Esophagus (tissue), 2 donors: Measurements from ENCODE around the gene DRC7. TPM values are rescaled to one million over a fixed set of nuclear protein-coding genes. Genes with fewer than 3 reads are reported as not detected.

Experiments used
- H3K27ac ChIP-seq, 2 donors: one replicate each; pipeline ENCODE4 v1.5.1; 2013; ENCODE audit warnings: low read depth in 2 of 2, mild to moderate bottlenecking in 2 of 2, inconsistent platforms in 1 of 2, low read length in 1 of 2, moderate library complexity in 1 of 2
- H3K27me3 ChIP-seq, 2 donors: one replicate each; pipeline ENCODE4 v1.6.1; 2013; ENCODE audit warnings: low read length in 2 of 2, control low read depth in 1 of 2, mild to moderate bottlenecking in 1 of 2; ENCODE audit not compliant: insufficient read depth in 2 of 2, control insufficient read depth in 1 of 2
- H3K36me3 ChIP-seq, 2 donors: one replicate each; pipeline ENCODE4 v1.6.1; 2013; ENCODE audit warnings: low read length in 1 of 2; ENCODE audit not compliant: control insufficient read depth in 2 of 2, insufficient read depth in 2 of 2
- H3K4me1 ChIP-seq, 2 donors: one replicate each; pipeline ENCODE4 v1.6.1; 2013; ENCODE audit warnings: low read length in 1 of 2; ENCODE audit not compliant: control insufficient read depth in 2 of 2, insufficient read depth in 2 of 2
- H3K4me3 ChIP-seq, 2 donors: one replicate each; pipeline ENCODE4 v1.5.1; 2013; ENCODE audit warnings: low read length in 2 of 2, mild to moderate bottlenecking in 2 of 2, low read depth in 1 of 2, moderate library complexity in 1 of 2
- H3K9me3 ChIP-seq, 2 donors: one replicate each; pipeline ENCODE4 v1.6.1; 2013; ENCODE audit warnings: mild to moderate bottlenecking in 2 of 2, low read depth in 1 of 2, low read length in 1 of 2, moderate library complexity in 1 of 2; ENCODE audit not compliant: control insufficient read depth in 2 of 2, insufficient read depth in 1 of 2
- WGBS, 2 donors: extraction: QIAGEN DNeasy Blood & Tissue Kit; methylation state at CpG; one replicate each; pipeline ENCODE4 v1.1.7; 2013; 5-methylcytosine and 5-hydroxymethylcytosine counted together
- polyA plus RNA-seq, 2 donors: library from polyadenylated mRNA; stranded (reverse); fragments of 200-250 nt; gene quantifications; one replicate each; pipeline ENCODE4 v1.2.3, GENCODE V29; 2013
- donor health status: healthy with polysubstance abuse.
- donor health status: Bipolar disorder and iron deficiency.

Gene DRC7
- polyA plus RNA-seq, 2 donors: not detected

DNA sequence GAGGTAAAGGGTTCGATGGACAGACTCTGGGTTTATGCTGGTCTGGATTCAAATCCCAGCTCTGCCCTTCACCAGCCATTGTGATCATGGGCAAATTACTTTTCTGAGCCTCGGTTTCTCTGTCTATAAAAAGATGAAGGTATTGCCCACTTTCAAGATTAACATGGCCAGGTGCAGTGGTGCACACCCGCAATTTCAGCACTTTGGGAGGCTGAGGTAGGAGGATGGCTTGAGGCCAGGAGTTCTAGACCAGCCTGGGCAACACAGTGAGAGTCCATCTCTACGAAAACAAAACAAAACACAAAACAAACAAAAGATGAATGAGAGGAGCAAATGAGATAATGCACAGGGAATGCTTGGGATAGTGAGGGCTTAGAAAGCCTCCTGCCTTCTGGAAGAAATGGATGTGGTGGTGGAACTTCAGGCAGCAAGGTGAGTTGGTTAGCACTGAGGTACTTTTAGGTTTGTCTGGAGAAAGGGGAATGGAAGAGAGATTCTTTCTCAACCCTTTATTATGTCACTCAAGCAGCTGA lies 18.0 kb upstream of the DRC7 start:
- WGBS, 2 donors: 70 to 76% methylated on average over 4 of the region's 4 CpGs

DNA sequence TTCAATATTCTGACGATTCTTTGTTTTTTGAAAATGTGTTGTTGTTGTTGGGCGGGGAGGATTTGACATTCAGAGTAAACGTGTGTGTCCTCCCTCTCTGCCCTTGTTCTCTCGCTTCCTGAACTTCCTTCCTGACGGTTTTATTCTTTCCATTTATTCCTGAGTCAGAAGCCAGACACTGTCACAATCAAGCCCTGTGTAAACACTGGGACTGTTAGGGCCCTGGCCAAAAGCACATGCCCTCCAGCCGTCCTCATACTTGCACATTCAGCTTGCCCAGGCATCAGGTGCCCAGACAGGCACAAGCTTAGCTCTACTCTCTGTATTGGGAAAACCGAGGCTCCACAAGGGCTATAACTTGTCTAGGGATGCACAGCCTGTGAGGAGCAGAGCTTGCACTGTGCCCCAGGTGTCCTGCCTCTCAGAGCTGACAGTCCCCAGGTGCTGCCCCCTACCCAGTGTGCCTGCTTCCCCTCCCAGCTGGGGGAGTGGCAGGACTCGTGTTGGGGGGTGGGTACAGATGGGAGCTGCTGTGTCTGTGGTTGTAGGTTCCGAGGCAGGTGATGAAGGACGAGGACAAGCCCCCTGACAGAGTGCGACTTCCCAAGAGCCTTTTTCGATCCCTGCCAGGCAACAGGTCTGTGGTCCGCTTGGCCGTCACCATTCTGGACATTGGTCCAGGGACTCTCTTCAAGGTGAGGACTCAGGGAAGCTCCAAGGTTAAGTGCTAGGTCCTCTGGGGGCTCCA lies 16.8 kb upstream of the DRC7 start:
- Histone ChIP-seq H3K4me1 (peaks cover 0 to 2% of the 10 kb centered on the region in 2 donors), H3K9me3 (no peaks in the 10 kb centered on the region), H3K27me3 (no peaks in the 10 kb centered on the region), H3K36me3 (no peaks in the 10 kb centered on the region), H3K27ac (no peak overlapping the region), H3K4me3 (no peak overlapping the region)
- WGBS, 2 donors: 38 to 48% methylated on average over 14 of the region's 14 CpGs

More for the DNA sequence above, 18.0 kb upstream of the DRC7 start:
- no peak overlapping the region for H3K27ac ChIP-seq
- H3K4me1 ChIP-seq: peaks cover 0 to 2% of the 10 kb centered on the region in 2 donors
- no peaks in the 10 kb centered on the region for H3K27me3 ChIP-seq
- H3K36me3 ChIP-seq: no peaks in the 10 kb centered on the region
- no peaks in the 10 kb centered on the region for H3K9me3 ChIP-seq
- no peak overlapping the region for H3K4me3 ChIP-seq

GRCh38 chr16:57679016-57679415 lies 15.6 kb upstream of the DRC7 start:
- Histone ChIP-seq H3K4me3 (no peak overlapping the region), H3K27ac (no peak overlapping the region), H3K4me1 (peaks cover 0 to 2% of the 10 kb centered on the region in 2 donors), H3K9me3 (no peaks in the 10 kb centered on the region), H3K27me3 (no peaks in the 10 kb centered on the region), H3K36me3 (no peaks in the 10 kb centered on the region)
- 91 to 93% methylated on average over 12 of the region's 12 CpGs for WGBS, 2 donors

DNA sequence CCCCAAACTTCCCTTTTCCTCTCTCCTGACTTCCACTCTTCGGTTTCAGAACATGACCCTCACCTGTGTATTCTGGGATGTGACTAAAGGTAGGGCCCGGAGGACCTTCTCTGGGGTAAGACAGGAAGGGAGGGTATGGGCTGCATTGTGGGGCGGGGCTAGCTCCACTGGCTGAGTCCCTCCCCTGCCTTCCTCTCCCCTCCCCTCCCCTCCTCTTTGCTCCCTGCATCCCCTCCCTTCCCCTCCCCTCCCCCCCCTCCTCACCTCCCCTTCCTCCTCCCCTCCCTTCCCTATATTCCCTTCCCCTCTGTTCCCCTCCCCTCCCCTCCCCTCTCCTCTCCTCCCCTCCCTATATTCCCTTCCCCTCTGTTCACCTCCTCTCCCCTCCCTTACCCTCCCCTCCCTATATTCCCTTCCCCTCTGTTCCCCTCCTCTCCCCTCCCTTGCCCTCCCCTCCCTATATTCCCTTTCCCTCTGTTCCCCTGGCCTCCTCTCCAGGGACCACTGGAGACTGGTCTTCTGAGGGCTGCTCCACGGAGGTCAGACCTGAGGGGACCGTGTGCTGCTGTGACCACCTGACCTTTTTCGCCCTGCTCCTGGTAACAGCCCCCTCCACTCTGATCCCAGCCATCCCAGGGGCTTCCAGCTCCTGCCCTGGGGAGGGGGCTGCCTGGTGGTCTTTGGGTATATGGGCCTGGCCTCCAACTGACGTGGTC lies 14.7 kb upstream of the DRC7 start:
- Histone ChIP-seq H3K4me3 (no peak overlapping the region), H3K4me1 (peaks cover 0 to 2% of the 10 kb centered on the region in 2 donors), H3K9me3 (no peaks in the 10 kb centered on the region), H3K27me3 (no peaks in the 10 kb centered on the region), H3K27ac (no peak overlapping the region), H3K36me3 (no peaks in the 10 kb centered on the region)
- 70 to 84% methylated on average over 7 of the region's 7 CpGs for WGBS, 2 donors

GRCh38 chr16:57680842-57681375 lies 13.7 kb upstream of the DRC7 start:
- Histone ChIP-seq H3K27ac (no peak overlapping the region), H3K27me3 (no peaks in the 10 kb centered on the region), H3K4me1 (peaks cover 0 to 2% of the 10 kb centered on the region in 2 donors), H3K36me3 (no peaks in the 10 kb centered on the region), H3K9me3 (no peaks in the 10 kb centered on the region), H3K4me3 (no peak overlapping the region)
- WGBS, 2 donors: 76 to 81% methylated on average over 5 of the region's 5 CpGs

GRCh38 chr16:57681950-57682728 lies 12.5 kb upstream of the DRC7 start:
- H3K27me3 ChIP-seq: no peaks in the 10 kb centered on the region
- no peaks in the 10 kb centered on the region for H3K36me3 ChIP-seq
- no peak overlapping the region for H3K4me3 ChIP-seq
- H3K4me1 ChIP-seq: peaks cover 0 to 2% of the 10 kb centered on the region in 2 donors
- no peaks in the 10 kb centered on the region for H3K9me3 ChIP-seq
- WGBS, 2 donors: 94 to 96% methylated on average over 13 of the region's 13 CpGs
- H3K27ac ChIP-seq: no peak overlapping the region

DNA sequence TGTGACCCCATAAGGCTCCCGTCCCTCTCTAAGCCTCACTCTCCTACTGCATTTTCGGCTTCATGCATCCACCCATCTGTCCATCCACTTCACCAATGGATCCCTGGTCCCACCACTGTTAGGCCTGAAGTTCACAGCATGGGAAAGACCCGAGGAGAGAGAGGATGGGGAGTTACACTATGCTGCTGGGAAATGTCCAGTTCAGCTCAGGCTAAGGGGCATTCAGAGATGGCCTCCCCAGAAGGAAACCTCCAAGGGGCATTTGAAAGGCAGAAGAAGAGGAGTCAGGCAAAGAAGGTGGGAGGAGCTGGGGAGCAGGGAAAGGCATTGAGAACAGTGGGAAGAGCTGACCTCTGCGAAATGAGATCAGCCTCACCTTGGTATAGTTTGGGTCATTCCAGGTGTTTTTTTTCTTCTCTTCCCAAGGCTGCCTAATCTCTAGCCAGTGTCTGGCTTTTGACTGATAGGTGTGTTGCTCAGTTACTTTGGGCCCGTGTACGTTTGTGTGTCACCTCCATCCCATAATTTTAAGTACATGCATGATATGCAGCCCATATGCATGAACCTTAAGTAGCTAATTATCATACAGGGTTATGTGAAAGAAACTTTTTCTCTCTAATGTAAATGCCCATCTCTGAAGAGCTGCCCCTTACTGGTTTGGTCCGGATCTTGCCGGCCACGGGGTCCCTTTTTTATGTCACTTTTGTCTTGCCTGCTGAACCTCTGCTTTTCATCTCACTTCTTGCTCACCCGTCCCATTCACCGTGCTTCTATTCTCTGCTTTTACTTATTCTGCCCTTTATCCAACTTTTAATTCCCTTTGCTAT lies 11.6 kb upstream of the DRC7 start:
- no peaks in the 10 kb centered on the region for H3K27me3 ChIP-seq
- no peaks in the 10 kb centered on the region for H3K36me3 ChIP-seq
- whole genome bisulfite sequencing, 2 donors: 88 to 89% methylated on average over 11 of the region's 11 CpGs
- no peaks in the 10 kb centered on the region for H3K9me3 ChIP-seq
- no peaks in the 10 kb centered on the region for H3K4me1 ChIP-seq
- no peak overlapping the region for H3K27ac ChIP-seq
- H3K4me3 ChIP-seq: no peak overlapping the region

- H3K9me3 ChIP-seq: no peaks in the 10 kb centered on the region
- no peak overlapping the region for H3K27ac ChIP-seq
- H3K4me3 ChIP-seq: no peak overlapping the region
- WGBS, 2 donors: 87 to 90% methylated on average over 18 of the region's 18 CpGs
- no peaks in the 10 kb centered on the region for H3K27me3 ChIP-seq
- H3K36me3 ChIP-seq: no peaks in the 10 kb centered on the region
- H3K4me1 ChIP-seq: no peaks in the 10 kb centered on the region
These were observed 10.7 kb upstream of the DRC7 start for GRCh38 chr16:57683636-57684545.
